SK-N-SH (cell line): ENCODE measurements around the gene CCDC154. TPM values are rescaled to one million over a fixed set of nuclear protein-coding genes. Genes with fewer than 3 reads are reported as not detected.

ENCODE experiments used
- CTCF ChIA-PET: fragments of 300-600, 350-600 bp; formaldehyde crosslinking; extraction: SDS; loops from one replicate; lab custom pipeline; 2021; lab: Yijun Ruan, JAX
- POLR2A ChIA-PET: fragments of 350-600 bp; sonication (Branson Sonifier 250); formaldehyde crosslinking; extraction: SDS; loops from one replicate; lab custom pipeline; 2020; ENCODE audit warnings: antibody characterized with exemption, inconsistent platforms; lab: Yijun Ruan, JAX
- DNase-seq: peaks from one replicate; pipeline ENCODE4 v3.0.0; 2012
- H2AFZ ChIP-seq: fragments of 200-600 bp; sonication (generic); 2 replicates; pipeline ENCODE4 v1.8.1; 2016; ENCODE audit warnings: antibody characterized with exemption, mild to moderate bottlenecking, low read depth
- H3F3A ChIP-seq: fragments of 200-600 bp; sonication (generic); replicated peaks from 2 replicates; pipeline ENCODE3; 2016; ENCODE audit warnings: antibody characterized with exemption, mild to moderate bottlenecking; ENCODE audit not compliant: insufficient read depth
- H3K27ac ChIP-seq, 2 experiments: fragments of 200-500 bp in 1 of 2; fragments of 200-600 bp in 1 of 2; sonication (Bioruptor generic) in 1 of 2; sonication (generic), shearing (Covaris generic) in 1 of 2; 2 replicates each; pipeline versions ENCODE4 v1.5.1 to v1.6.1; 2014 to 2016; ENCODE audit warnings: low read depth in 2 of 2, inconsistent platforms in 1 of 2, low read length in 1 of 2, mild to moderate bottlenecking in 1 of 2, mixed read lengths in 1 of 2
- H3K27me3 ChIP-seq: fragments of 200-600 bp; sonication (generic), shearing (Covaris generic); 2 replicates; pipeline ENCODE4 v1.6.1; 2016; ENCODE audit warnings: mixed run types; ENCODE audit not compliant: insufficient read depth
- H3K36me3 ChIP-seq, 2 experiments: fragments of 200-500 bp in 1 of 2; fragments of 200-600 bp in 1 of 2; sonication (Bioruptor generic) in 1 of 2; sonication (generic) in 1 of 2; replicated peaks in 1 of 2; 2 replicates each; pipeline versions ENCODE3 to v1.5.1; 2014 to 2016; ENCODE audit warnings: low read length in 1 of 2, mild to moderate bottlenecking in 1 of 2; ENCODE audit not compliant: insufficient read depth in 2 of 2, control insufficient read depth in 1 of 2
- H3K4me1 ChIP-seq, 2 experiments: fragments of 200-500 bp in 1 of 2; fragments of 200-600 bp in 1 of 2; sonication (Bioruptor generic) in 1 of 2; sonication (generic), shearing (Covaris generic) in 1 of 2; 2 replicates each; pipeline versions ENCODE4 v1.5.1 to v1.6.1; 2014 to 2016; ENCODE audit warnings: low read depth in 1 of 2, low read length in 1 of 2, mixed run types in 1 of 2; ENCODE audit not compliant: insufficient read depth in 2 of 2, control insufficient read depth in 1 of 2
- H3K4me2 ChIP-seq: fragments of 200-600 bp; sonication (generic), shearing (Covaris generic); 2 replicates; pipeline ENCODE4 v1.6.1; 2017; ENCODE audit warnings: mixed run types
- H3K4me3 ChIP-seq, 2 experiments: fragments of 200-500 bp in 1 of 2; fragments of 200-600 bp in 1 of 2; sonication (Bioruptor generic) in 1 of 2; sonication (generic), shearing (Covaris generic) in 1 of 2; 2 replicates each; pipeline versions ENCODE4 v1.5.1 to v1.8.1; 2014 to 2016; ENCODE audit warnings: low read depth in 2 of 2, inconsistent platforms in 1 of 2, low read length in 1 of 2, mild to moderate bottlenecking in 1 of 2, mixed read lengths in 1 of 2, moderate library complexity in 1 of 2
- H3K79me2 ChIP-seq: fragments of 200-600 bp; sonication (generic); 2 replicates; pipeline ENCODE4 v1.8.1; 2017; ENCODE audit warnings: mild to moderate bottlenecking; ENCODE audit not compliant: insufficient read depth
- H3K9ac ChIP-seq: fragments of 200-600 bp; sonication (generic); 2 replicates; pipeline ENCODE4 v1.6.1; 2017; ENCODE audit warnings: mixed run types
- H3K9me2 ChIP-seq: fragments of 200-600 bp; sonication (generic); 2 replicates; pipeline ENCODE4 v1.6.1; 2017; ENCODE audit warnings: mixed run types
- H3K9me3 ChIP-seq: fragments of 200-600 bp; sonication (generic); 2 replicates; pipeline ENCODE4 v1.6.1; 2017; ENCODE audit warnings: mixed run types, mild to moderate bottlenecking, moderate library complexity
- H4K20me1 ChIP-seq: fragments of 200-600 bp; sonication (generic); 2 replicates; pipeline ENCODE4 v1.6.1; 2017; ENCODE audit warnings: mild to moderate bottlenecking, mixed run types; ENCODE audit not compliant: insufficient read depth
- CHD2 ChIP-seq: fragments of 150-350 bp; IDR thresholded peaks from 2 replicates; pipeline ENCODE4 v1.6.1; 2018; ENCODE audit warnings: low read length; ENCODE audit not compliant: partially characterized antibody
- FOXM1 ChIP-seq: IDR thresholded peaks from 2 replicates; pipeline ENCODE4 v1.4.0; 2012; ENCODE audit warnings: low read depth, mild to moderate bottlenecking
- JUND ChIP-seq: IDR thresholded peaks from 2 replicates; pipeline ENCODE4 v1.4.0; 2012
- MXI1 ChIP-seq: IDR thresholded peaks from 2 replicates; pipeline ENCODE4 v1.6.1; 2012; ENCODE audit warnings: mild to moderate bottlenecking, low read depth, low read length, improper control_type of control experiment
- NFIC ChIP-seq: IDR thresholded peaks from 2 replicates; pipeline ENCODE4 v1.4.0; 2012; ENCODE audit warnings: borderline replicate concordance
- RFX5 ChIP-seq: IDR thresholded peaks from 2 replicates; pipeline ENCODE4 v1.6.1; 2012; ENCODE audit warnings: mild to moderate bottlenecking, improper control_type of control experiment, low read length
- SIN3A ChIP-seq: IDR thresholded peaks from 2 replicates; pipeline ENCODE4 v1.6.1; 2012; ENCODE audit warnings: low read depth, mild to moderate bottlenecking, low read length, moderate library complexity, borderline replicate concordance
- SMC3 ChIP-seq: IDR thresholded peaks from 2 replicates; pipeline ENCODE4 v1.6.1; 2012; ENCODE audit warnings: low read depth, low read length, improper control_type of control experiment
- TAF1 ChIP-seq: IDR thresholded peaks from 2 replicates; pipeline ENCODE4 v1.6.1; 2012; ENCODE audit warnings: low read depth, mild to moderate bottlenecking, low read length, moderate library complexity, borderline replicate concordance
- TCF12 ChIP-seq: IDR thresholded peaks from 2 replicates; pipeline ENCODE4 v1.4.0; 2012
- TEAD4 ChIP-seq: IDR thresholded peaks from 2 replicates; pipeline ENCODE4 v1.4.0; 2012; ENCODE audit warnings: mild to moderate bottlenecking, borderline replicate concordance; ENCODE audit not compliant: insufficient read depth
- WGBS: methylation state at CpG from one replicate; pipeline ENCODE4 v1.1.6; 2017; ENCODE audit warnings: low lambda C conversion rate; 5-methylcytosine and 5-hydroxymethylcytosine counted together
- polyA plus RNA-seq, 3 experiments: library from polyadenylated mRNA; depleted of rRNA; stranded (reverse); fragments of >200 nt; gene quantifications; 2 replicates each; pipeline ENCODE4 v1.2.3, GENCODE V29; 2012
- TF ChIP-seq, protein P1 (sequence below): fragments of 200-600 bp; sonication (generic); IDR thresholded peaks from 2 replicates; pipeline ENCODE4 v1.6.1; 2017; ENCODE audit warnings: antibody characterized with exemption, mild to moderate bottlenecking, moderate library complexity
- TF ChIP-seq, protein P2 (sequence below): fragments of 150-350 bp; IDR thresholded peaks from 2 replicates; pipeline ENCODE4 v1.6.1; 2016; ENCODE audit warnings: mild to moderate bottlenecking, low read depth, low read length
- TF ChIP-seq, protein P3 (sequence below): IDR thresholded peaks from 2 replicates; pipeline ENCODE4 v1.4.0; 2012; ENCODE audit warnings: low read depth
- TF ChIP-seq, protein P4 (sequence below): IDR thresholded peaks from 2 replicates; pipeline ENCODE4 v1.4.0; 2012; ENCODE audit warnings: low read depth, borderline replicate concordance

CCDC154 gene
- polyA plus RNA-seq, 1 of the 3 experiments (the other 2 are of a cell fraction), result 0.35 TPM

DNA sequence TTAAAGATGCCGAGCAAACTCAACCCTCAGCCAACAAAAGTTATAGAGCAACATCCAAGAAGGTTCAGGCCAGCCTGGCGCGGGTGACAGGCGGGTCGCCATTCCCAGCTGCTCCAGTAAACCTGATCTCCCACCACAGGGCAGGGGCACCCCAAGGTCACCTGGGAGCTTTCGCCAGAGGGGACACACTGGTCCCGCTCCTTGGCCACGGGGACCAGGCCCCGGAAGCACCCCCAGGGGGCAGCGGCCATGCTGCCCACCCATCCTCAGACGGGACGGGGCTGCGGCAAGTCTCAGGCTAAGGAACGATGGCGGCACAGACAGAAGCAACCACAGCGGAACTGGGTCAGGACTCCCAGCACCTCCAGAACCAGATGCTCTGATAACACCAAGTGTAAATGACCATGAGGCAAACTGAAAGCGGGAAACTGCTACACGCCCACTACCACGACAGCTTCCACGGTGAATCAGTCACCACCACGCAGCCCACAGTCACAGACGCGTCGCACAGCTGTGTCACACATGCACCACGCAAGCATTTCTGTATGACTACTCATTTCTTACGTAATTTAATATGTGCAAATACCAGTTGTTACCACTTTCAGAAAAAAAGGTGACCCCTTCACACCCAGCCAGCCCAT lies 14.1 kb upstream of the CCDC154 start (continued):
- TF ChIP-seq, protein P1, sequence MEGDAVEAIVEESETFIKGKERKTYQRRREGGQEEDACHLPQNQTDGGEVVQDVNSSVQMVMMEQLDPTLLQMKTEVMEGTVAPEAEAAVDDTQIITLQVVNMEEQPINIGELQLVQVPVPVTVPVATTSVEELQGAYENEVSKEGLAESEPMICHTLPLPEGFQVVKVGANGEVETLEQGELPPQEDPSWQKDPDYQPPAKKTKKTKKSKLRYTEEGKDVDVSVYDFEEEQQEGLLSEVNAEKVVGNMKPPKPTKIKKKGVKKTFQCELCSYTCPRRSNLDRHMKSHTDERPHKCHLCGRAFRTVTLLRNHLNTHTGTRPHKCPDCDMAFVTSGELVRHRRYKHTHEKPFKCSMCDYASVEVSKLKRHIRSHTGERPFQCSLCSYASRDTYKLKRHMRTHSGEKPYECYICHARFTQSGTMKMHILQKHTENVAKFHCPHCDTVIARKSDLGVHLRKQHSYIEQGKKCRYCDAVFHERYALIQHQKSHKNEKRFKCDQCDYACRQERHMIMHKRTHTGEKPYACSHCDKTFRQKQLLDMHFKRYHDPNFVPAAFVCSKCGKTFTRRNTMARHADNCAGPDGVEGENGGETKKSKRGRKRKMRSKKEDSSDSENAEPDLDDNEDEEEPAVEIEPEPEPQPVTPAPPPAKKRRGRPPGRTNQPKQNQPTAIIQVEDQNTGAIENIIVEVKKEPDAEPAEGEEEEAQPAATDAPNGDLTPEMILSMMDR, result no peak
- TF ChIP-seq TCF12 (no peak), JUND (no peak), TEAD4 (no peak), MXI1 (no peak)

DNA sequence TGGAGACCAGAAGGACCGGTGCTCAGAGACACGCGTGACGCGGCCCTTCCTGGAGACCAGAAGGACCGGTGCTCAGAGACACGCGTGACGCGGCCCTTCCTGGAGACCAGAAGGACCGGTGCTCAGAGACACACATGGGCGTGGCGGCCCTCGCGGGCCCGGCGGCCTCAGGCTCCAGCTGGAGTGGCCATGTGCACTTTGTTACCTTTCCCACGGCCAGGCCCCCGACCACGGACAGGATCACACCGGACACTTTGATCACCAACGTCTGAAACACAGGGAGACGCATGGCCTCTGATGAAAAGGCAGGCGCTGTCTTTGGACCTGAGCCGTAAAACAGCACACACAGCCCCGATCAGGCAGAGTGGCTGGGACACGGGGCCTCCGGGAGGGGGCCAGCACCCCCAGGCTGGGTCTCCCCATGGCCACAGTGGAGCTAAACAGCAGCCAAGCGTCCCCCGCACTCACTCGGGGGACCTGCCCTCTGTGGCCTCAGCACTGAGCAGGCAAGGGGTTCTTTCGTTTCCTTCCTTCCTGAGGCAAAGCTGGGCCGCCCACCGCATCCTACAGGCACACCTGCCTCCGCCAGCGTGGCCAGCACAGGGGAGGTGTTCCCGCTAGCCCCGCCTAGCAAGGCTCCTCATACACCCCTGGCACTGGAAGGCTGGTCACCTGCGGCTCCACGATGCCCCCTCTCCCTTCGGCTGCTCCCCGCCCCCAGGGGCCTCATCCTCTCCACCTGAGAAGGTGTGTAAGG lies 13.3 kb upstream of the CCDC154 start:
- WGBS, result 91% methylated on average over 27 of the region's 42 CpGs
- ChIA-PET CTCF (no interaction called here), POLR2A (no interaction called here)
- no peaks in the 10 kb centered on the region for H3K9me2 ChIP-seq
- no peaks in the 10 kb centered on the region for H3F3A ChIP-seq
- H3K36me3 ChIP-seq, result peaks cover 0 to 43% of the 10 kb centered on the region in 2 experiments
- no peak overlapping the region for H3K4me2 ChIP-seq
- no peak overlapping the region for H3K4me3 ChIP-seq
- H3K79me2 ChIP-seq, result no peaks in the 10 kb centered on the region
- no peaks in the 10 kb centered on the region for H4K20me1 ChIP-seq
- TF ChIP-seq RFX5 (no peak), CHD2 (no peak), TAF1 (no peak), SMC3 (no peak), SIN3A (no peak), TEAD4 (no peak), FOXM1 (no peak), NFIC (no peak)
- TF ChIP-seq, protein P2, sequence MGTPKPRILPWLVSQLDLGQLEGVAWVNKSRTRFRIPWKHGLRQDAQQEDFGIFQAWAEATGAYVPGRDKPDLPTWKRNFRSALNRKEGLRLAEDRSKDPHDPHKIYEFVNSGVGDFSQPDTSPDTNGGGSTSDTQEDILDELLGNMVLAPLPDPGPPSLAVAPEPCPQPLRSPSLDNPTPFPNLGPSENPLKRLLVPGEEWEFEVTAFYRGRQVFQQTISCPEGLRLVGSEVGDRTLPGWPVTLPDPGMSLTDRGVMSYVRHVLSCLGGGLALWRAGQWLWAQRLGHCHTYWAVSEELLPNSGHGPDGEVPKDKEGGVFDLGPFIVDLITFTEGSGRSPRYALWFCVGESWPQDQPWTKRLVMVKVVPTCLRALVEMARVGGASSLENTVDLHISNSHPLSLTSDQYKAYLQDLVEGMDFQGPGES, result no peak
- TF ChIP-seq, protein P3, sequence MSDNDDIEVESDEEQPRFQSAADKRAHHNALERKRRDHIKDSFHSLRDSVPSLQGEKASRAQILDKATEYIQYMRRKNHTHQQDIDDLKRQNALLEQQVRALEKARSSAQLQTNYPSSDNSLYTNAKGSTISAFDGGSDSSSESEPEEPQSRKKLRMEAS, result no peak
- TF ChIP-seq, protein P4, sequence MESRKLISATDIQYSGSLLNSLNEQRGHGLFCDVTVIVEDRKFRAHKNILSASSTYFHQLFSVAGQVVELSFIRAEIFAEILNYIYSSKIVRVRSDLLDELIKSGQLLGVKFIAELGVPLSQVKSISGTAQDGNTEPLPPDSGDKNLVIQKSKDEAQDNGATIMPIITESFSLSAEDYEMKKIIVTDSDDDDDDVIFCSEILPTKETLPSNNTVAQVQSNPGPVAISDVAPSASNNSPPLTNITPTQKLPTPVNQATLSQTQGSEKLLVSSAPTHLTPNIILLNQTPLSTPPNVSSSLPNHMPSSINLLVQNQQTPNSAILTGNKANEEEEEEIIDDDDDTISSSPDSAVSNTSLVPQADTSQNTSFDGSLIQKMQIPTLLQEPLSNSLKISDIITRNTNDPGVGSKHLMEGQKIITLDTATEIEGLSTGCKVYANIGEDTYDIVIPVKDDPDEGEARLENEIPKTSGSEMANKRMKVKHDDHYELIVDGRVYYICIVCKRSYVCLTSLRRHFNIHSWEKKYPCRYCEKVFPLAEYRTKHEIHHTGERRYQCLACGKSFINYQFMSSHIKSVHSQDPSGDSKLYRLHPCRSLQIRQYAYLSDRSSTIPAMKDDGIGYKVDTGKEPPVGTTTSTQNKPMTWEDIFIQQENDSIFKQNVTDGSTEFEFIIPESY, result no peak
- DNase-seq, result no peak
- no peak overlapping the region for H3K9ac ChIP-seq
- H3K27me3 ChIP-seq, result no peaks in the 10 kb centered on the region
- H3K4me1 ChIP-seq, result no peaks in the 10 kb centered on the region
- no peak overlapping the region for H3K27ac ChIP-seq
- H3K9me3 ChIP-seq, result no peaks in the 10 kb centered on the region
- no peak overlapping the region for H2AFZ ChIP-seq
